HEK293 (cell line): ENCODE results near the gene IRF1.

Source experiments
- CTCF ChIA-PET: fragments of 350-600 bp; formaldehyde crosslinking; extraction: SDS; loops from one replicate; lab custom pipeline; 2021; ENCODE audit warnings: antibody characterized with exemption; lab: Yijun Ruan, JAX
- POLR2A ChIA-PET: fragments of 300-600 bp; formaldehyde crosslinking; extraction: SDS; loops from one replicate; lab custom pipeline; 2020; ENCODE audit warnings: antibody characterized with exemption, inconsistent platforms; lab: Yijun Ruan, JAX
- H3K27ac ChIP-seq: fragments of 200-500 bp; sonication (Bioruptor generic); 2 replicates; pipeline ENCODE4 v1.5.1; 2014; ENCODE audit warnings: low read depth, low read length, control low read depth, inconsistent platforms; ENCODE audit errors: extremely low read depth
- H3K36me3 ChIP-seq, 2 experiments: fragments of 200-500 bp in 1 of 2; sonication (Bioruptor generic) in 1 of 2; 1 replicate in 1 of 2; 2 replicates in 1 of 2; pipeline ENCODE4 v1.5.1; 2014 to 2017; ENCODE audit warnings: inconsistent platforms in 2 of 2, low read length in 2 of 2; ENCODE audit not compliant: control insufficient read depth in 2 of 2, insufficient read depth in 1 of 2
- H3K4me1 ChIP-seq: fragments of 200-500 bp; sonication (Bioruptor generic); 2 replicates; pipeline ENCODE4 v1.5.1; 2014; ENCODE audit warnings: mild to moderate bottlenecking, low read length, inconsistent platforms; ENCODE audit not compliant: control insufficient read depth, insufficient read depth
- H3K4me3 ChIP-seq: 2 replicates; pipeline ENCODE4 v1.5.1; 2011; ENCODE audit warnings: low read depth, mild to moderate bottlenecking, control low read depth, low read length, moderate library complexity
- H3K9me3 ChIP-seq: fragments of 200-500 bp; sonication (Bioruptor generic); 2 replicates; pipeline ENCODE4 v1.5.1; 2014; ENCODE audit warnings: low read depth, low read length, inconsistent platforms; ENCODE audit not compliant: control insufficient read depth, insufficient read depth
- KLF16 ChIP-seq: fragments of 450-650 bp; formaldehyde crosslinking; IDR thresholded peaks from 2 replicates; pipeline ENCODE4 v1.5.1; 2017; ENCODE audit warnings: missing biosample characterization, missing genetic modification characterization
- MYNN ChIP-seq: fragments of 450-650 bp; formaldehyde crosslinking; IDR thresholded peaks from 2 replicates; pipeline ENCODE4 v1.5.1; 2016; ENCODE audit warnings: missing biosample characterization, missing genetic modification characterization, borderline replicate concordance
- PRDM1 ChIP-seq: fragments of 450-650 bp; formaldehyde crosslinking; IDR thresholded peaks from 2 replicates; pipeline ENCODE4; 2016; ENCODE audit warnings: missing biosample characterization, missing genetic modification characterization
- SCRT2 ChIP-seq: fragments of 450-650 bp; formaldehyde crosslinking; IDR thresholded peaks from 2 replicates; pipeline ENCODE4 v1.5.1; 2016; ENCODE audit warnings: missing biosample characterization, missing genetic modification characterization
- ZBTB1 ChIP-seq: fragments of 450-650 bp; formaldehyde crosslinking; IDR thresholded peaks from 2 replicates; pipeline ENCODE4 v1.5.1; 2016; ENCODE audit warnings: missing biosample characterization, missing genetic modification characterization
- ZBTB7A ChIP-seq: fragments of 450-650 bp; formaldehyde crosslinking; IDR thresholded peaks from 2 replicates; pipeline ENCODE4 v1.5.1; 2016; ENCODE audit warnings: low read depth, missing biosample characterization, missing genetic modification characterization
- ZFP3 ChIP-seq: fragments of 450-650 bp; formaldehyde crosslinking; IDR thresholded peaks from 2 replicates; pipeline ENCODE4 v1.5.1; 2016; ENCODE audit warnings: low read depth, missing biosample characterization, missing genetic modification characterization
- ZIC2 ChIP-seq: fragments of 450-650 bp; formaldehyde crosslinking; IDR thresholded peaks from 2 replicates; pipeline ENCODE4 v1.5.1; 2016; ENCODE audit warnings: missing biosample characterization, missing genetic modification characterization
- ZNF157 ChIP-seq: fragments of 450-650 bp; formaldehyde crosslinking; IDR thresholded peaks from 2 replicates; pipeline ENCODE4 v1.5.1; 2016; ENCODE audit warnings: missing biosample characterization, missing genetic modification characterization
- ZNF214 ChIP-seq: fragments of 450-650 bp; formaldehyde crosslinking; IDR thresholded peaks from 2 replicates; pipeline ENCODE4 v1.5.1; 2017; ENCODE audit warnings: missing biosample characterization, mild to moderate bottlenecking, missing genetic modification characterization, borderline replicate concordance
- ZNF24 ChIP-seq: fragments of 450-650 bp; formaldehyde crosslinking; IDR thresholded peaks from 2 replicates; pipeline ENCODE4 v1.5.1; 2016; ENCODE audit warnings: missing biosample characterization, missing genetic modification characterization
- ZNF248 ChIP-seq: fragments of 450-650 bp; formaldehyde crosslinking; IDR thresholded peaks from 2 replicates; pipeline ENCODE4 v1.5.1; 2017; ENCODE audit warnings: missing biosample characterization, missing genetic modification characterization
- ZNF324 ChIP-seq: fragments of 450-650 bp; formaldehyde crosslinking; IDR thresholded peaks from 2 replicates; pipeline ENCODE4 v1.5.1; 2016; ENCODE audit warnings: missing biosample characterization, missing genetic modification characterization
- ZNF354C ChIP-seq: fragments of 450-650 bp; formaldehyde crosslinking; IDR thresholded peaks from 2 replicates; pipeline ENCODE4 v1.5.1; 2016; ENCODE audit warnings: missing biosample characterization, missing genetic modification characterization, low read depth, borderline replicate concordance
- ZNF433 ChIP-seq: fragments of 450-650 bp; formaldehyde crosslinking; IDR thresholded peaks from 2 replicates; pipeline ENCODE4 v1.5.1; 2016; ENCODE audit warnings: missing biosample characterization, missing genetic modification characterization, low read depth
- ZNF530 ChIP-seq: fragments of 450-650 bp; formaldehyde crosslinking; IDR thresholded peaks from 2 replicates; pipeline ENCODE4 v1.5.1; 2016; ENCODE audit warnings: low read depth, missing biosample characterization, missing genetic modification characterization
- ZNF610 ChIP-seq: fragments of 450-650 bp; formaldehyde crosslinking; IDR thresholded peaks from 2 replicates; pipeline ENCODE4 v1.5.1; 2016; ENCODE audit warnings: missing biosample characterization, missing genetic modification characterization, borderline replicate concordance
- ZNF624 ChIP-seq: fragments of 450-650 bp; formaldehyde crosslinking; IDR thresholded peaks from 2 replicates; pipeline ENCODE4 v1.5.1; 2017; ENCODE audit warnings: missing biosample characterization, missing genetic modification characterization
- ZNF677 ChIP-seq: fragments of 450-650 bp; IDR thresholded peaks from 2 replicates; pipeline ENCODE4 v1.5.0; 2018; ENCODE audit warnings: missing biosample characterization, mild to moderate bottlenecking, missing genetic modification characterization, moderate library complexity
- TF ChIP-seq, protein P1 (sequence below): fragments of 450-650 bp; formaldehyde crosslinking; conservative IDR thresholded peaks from 2 replicates; pipeline ENCODE4 v1.5.1; 2016; ENCODE audit warnings: low read depth, missing biosample characterization, missing genetic modification characterization
- TF ChIP-seq, protein P2 (sequence below): fragments of 450-650 bp; formaldehyde crosslinking; optimal IDR thresholded peaks from 2 replicates; pipeline ENCODE3; 2016; ENCODE audit warnings: missing biosample characterization, mild to moderate bottlenecking, missing genetic modification characterization
- TF ChIP-seq, protein P3 (sequence below): fragments of 450-650 bp; formaldehyde crosslinking; IDR thresholded peaks from 2 replicates; pipeline ENCODE4 v1.5.1; 2016; ENCODE audit warnings: missing biosample characterization, missing genetic modification characterization
- TF ChIP-seq, protein P4 (sequence below): fragments of 450-650 bp; formaldehyde crosslinking; IDR thresholded peaks from 2 replicates; pipeline ENCODE4 v1.5.1; 2016; ENCODE audit warnings: missing biosample characterization, missing genetic modification characterization

IRF1 gene

DNA sequence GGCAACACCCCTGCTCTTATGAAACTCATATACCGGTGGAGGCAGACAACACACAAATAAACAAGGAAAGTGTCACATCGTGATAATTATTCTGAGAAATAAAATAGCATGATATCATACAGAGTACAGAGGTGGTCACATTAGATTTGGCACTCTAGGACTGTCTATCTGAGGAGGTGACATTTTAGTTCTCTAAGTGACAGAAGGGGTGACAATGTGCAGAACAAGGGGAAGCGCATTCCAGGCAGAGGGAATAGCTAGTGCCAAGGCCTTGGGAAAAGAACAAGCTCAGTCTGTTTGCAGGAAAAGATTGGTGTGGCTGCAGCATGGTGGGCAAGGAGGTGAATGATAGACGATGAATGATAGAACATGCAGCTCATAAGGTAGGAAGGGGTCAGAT is 12.7 kb upstream of the IRF1 start:
- ChIA-PET CTCF (interaction anchor here (0.7 to 3.2 kb wide), 4 partner anchors 13 to 357 kb away, joined by 3 to 19 read pairs (median 3); partner anchors contain the start of gene IRF1), POLR2A (no interaction called here)
- no peak overlapping the region for H3K4me3 ChIP-seq
- H3K9me3 ChIP-seq: no peaks in the 10 kb centered on the region
- no peaks in the 10 kb centered on the region for H3K4me1 ChIP-seq
- no peaks in the 10 kb centered on the region for H3K36me3 ChIP-seq
- TF ChIP-seq KLF16: no peak
- TF ChIP-seq ZNF354C (tag by site-specific recombination): no peak
- TF ChIP-seq ZNF624 (tag by site-specific recombination): no peak
- no peak for TF ChIP-seq MYNN
- TF ChIP-seq ZFP3: no peak
- no peak for TF ChIP-seq ZBTB7A (tag by site-specific recombination)
- no peak for TF ChIP-seq ZNF530 (tag by site-specific recombination)
- no peak for TF ChIP-seq ZNF24 (tag by site-specific recombination)
- TF ChIP-seq, protein P1, sequence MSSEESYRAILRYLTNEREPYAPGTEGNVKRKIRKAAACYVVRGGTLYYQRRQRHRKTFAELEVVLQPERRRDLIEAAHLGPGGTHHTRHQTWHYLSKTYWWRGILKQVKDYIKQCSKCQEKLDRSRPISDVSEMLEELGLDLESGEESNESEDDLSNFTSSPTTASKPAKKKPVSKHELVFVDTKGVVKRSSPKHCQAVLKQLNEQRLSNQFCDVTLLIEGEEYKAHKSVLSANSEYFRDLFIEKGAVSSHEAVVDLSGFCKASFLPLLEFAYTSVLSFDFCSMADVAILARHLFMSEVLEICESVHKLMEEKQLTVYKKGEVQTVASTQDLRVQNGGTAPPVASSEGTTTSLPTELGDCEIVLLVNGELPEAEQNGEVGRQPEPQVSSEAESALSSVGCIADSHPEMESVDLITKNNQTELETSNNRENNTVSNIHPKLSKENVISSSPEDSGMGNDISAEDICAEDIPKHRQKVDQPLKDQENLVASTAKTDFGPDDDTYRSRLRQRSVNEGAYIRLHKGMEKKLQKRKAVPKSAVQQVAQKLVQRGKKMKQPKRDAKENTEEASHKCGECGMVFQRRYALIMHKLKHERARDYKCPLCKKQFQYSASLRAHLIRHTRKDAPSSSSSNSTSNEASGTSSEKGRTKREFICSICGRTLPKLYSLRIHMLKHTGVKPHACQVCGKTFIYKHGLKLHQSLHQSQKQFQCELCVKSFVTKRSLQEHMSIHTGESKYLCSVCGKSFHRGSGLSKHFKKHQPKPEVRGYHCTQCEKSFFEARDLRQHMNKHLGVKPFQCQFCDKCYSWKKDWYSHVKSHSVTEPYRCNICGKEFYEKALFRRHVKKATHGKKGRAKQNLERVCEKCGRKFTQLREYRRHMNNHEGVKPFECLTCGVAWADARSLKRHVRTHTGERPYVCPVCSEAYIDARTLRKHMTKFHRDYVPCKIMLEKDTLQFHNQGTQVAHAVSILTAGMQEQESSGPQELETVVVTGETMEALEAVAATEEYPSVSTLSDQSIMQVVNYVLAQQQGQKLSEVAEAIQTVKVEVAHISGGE: no peak
- no peak for TF ChIP-seq ZNF214
- TF ChIP-seq ZNF324 (tag by site-specific recombination): no peak
- TF ChIP-seq ZNF248 (tag by site-specific recombination): no peak
- no peak for TF ChIP-seq PRDM1
- no peak for TF ChIP-seq ZNF433
- no peak for TF ChIP-seq ZBTB1 (tag by site-specific recombination)
- TF ChIP-seq, all 188 proteins: peak for 0
- H3K27ac ChIP-seq: no peak overlapping the region

DNA sequence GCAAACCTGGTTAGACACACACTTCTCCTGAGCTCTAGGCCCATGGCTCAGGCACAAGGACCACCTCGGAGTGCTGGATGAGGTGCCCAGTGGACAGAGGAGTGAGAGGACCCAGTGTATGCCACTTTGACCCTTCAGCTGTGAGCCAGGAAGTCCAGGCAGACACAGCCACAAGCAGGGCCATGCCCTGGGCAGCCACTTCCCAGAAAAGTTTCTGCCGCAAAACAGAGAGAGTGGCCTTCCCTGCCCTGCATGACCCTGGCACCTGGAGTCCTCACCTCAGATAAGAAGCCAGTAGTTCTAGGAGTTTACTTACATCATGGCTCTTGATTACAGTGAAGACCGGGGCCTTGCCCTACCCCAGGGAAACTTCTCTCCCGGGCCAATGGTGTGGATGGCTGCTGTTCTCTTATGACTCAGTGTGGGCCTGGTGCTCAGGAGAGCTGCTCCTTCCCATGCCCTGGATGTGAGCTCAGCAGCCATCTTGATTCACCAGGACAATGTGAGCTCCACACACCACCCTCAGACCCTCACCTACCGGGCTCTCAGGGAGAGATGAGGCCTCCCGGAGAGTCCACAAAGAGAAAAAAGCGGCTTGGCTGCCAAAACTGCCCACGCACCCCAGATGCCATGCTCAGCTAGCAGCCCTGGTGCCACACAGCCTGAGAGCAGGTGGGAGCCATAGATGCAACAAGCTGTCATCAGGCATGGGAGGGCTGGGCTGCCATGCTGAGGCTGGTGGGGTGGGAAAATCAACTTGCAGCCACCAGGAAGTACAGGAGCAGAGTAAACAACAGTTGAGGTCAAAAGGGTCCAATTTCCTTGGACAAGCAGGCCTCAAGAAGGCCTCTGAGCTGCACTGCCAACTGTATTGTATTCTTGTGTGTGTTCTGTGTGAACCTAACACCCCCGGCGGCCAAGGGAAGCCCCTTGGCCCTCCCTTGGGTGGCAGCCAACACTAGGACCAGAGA is 11.7 kb upstream of the IRF1 start:
- Histone ChIP-seq H3K36me3 (no peaks in the 10 kb centered on the region), H3K4me1 (no peaks in the 10 kb centered on the region), H3K4me3 (no peak overlapping the region), H3K27ac (no peak overlapping the region), H3K9me3 (no peaks in the 10 kb centered on the region)
- TF ChIP-seq, protein P2, sequence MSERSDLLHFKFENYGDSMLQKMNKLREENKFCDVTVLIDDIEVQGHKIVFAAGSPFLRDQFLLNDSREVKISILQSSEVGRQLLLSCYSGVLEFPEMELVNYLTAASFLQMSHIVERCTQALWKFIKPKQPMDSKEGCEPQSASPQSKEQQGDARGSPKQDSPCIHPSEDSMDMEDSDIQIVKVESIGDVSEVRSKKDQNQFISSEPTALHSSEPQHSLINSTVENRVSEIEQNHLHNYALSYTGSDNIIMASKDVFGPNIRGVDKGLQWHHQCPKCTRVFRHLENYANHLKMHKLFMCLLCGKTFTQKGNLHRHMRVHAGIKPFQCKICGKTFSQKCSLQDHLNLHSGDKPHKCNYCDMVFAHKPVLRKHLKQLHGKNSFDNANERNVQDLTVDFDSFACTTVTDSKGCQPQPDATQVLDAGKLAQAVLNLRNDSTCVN: no peak
- TF ChIP-seq, protein P3, sequence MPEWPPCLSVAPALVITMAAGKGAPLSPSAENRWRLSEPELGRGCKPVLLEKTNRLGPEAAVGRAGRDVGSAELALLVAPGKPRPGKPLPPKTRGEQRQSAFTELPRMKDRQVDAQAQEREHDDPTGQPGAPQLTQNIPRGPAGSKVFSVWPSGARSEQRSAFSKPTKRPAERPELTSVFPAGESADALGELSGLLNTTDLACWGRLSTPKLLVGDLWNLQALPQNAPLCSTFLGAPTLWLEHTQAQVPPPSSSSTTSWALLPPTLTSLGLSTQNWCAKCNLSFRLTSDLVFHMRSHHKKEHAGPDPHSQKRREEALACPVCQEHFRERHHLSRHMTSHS (tag by site-specific recombination): no peak
- TF ChIP-seq ZNF610 (tag by site-specific recombination): no peak
- TF ChIP-seq ZNF677 (tag by site-specific recombination): no peak
- no peak for TF ChIP-seq ZNF157
- peak; percentile 63 for TF ChIP-seq ZIC2 (tag by site-specific recombination)
- TF ChIP-seq, protein P4, sequence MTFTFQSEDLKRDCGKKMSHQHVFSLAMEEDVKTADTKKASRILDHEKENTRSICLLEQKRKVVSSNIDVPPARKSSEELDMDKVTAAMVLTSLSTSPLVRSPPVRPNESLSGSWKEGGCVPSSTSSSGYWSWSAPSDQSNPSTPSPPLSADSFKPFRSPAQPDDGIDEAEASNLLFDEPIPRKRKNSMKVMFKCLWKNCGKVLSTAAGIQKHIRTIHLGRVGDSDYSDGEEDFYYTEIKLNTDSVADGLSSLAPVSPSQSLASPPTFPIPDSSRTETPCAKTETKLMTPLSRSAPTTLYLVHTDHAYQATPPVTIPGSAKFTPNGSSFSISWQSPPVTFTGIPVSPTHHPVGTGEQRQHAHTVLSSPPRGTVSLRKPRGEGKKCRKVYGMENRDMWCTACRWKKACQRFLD (tag by site-specific recombination): no peak
- 0 out of 2 replicates have a peak, but pooled peaks have one; percentile 8 for TF ChIP-seq SCRT2 (tag by site-specific recombination)
- POLR2A ChIA-PET: no interaction called here
- CTCF ChIA-PET: interaction anchor here (0.5 to 7.7 kb wide), 20 partner anchors 32 to 460 kb away, joined by 3 to 140 read pairs (median 5); partner anchors contain the start of gene SLC22A4
